ENCODE measurements around the gene GEMIN4.
"Not testable (repeated sequence)": the region's sequence is repeated elsewhere in the genome, so short reads cannot be mapped to it uniquely, and the experiment has no call there.

Gene GEMIN4

DNA sequence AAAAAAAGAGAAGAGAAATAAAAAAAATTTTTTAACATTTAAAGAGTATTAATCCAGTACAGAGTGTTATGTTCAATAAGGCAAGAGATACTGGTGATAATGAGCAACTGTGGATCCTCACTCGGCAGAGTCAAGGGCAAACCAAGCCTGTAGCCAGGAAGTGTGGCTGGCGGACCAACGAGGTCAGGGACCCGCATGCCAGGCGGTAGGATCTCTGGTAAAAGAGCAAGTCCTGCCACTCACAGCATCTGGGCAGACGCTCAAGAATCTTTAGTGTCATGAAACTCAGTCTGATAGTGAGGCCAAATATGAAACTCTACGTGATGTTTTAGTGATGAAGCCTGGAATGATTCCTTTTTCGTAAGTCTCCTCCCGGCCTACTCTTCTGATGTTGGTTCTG, 8.3 kb upstream of the GEMIN4 start:
- POLR2A ChIA-PET, result no interaction called here
- Histone ChIP-seq H3K27ac (ENCODE audit: extremely low read depth, low read depth, low read length) (no peak overlapping the region), H3K36me3 (ENCODE audit: control insufficient read depth in 2 of 2, insufficient read depth in 1 of 2, low read length in 2 of 2) (peaks cover 68 to 86% of the 10 kb centered on the region in 2 experiments), H3K4me3 (ENCODE audit: low read depth, low read length) (no peak overlapping the region), H3K9me3 (ENCODE audit: control insufficient read depth, insufficient read depth, low read depth, low read length) (no peaks in the 10 kb centered on the region), H3K4me1 (ENCODE audit: control insufficient read depth, insufficient read depth, low read length) (no peaks in the 10 kb centered on the region)
- CTCF ChIA-PET, result interaction anchor here (0.8 kb wide), 1 partner anchor 236 kb away, joined by 3 read pairs; the partner anchor contains the start of gene TIMM22
- TF ChIP-seq ZNF660 (tag by site-specific recombination; IDR thresholded peaks at IDR 0.05) (no peak), ZNF341 (tag by site-specific recombination; IDR thresholded peaks at IDR 0.05; ENCODE audit: low read depth) (no peak), ZNF138 (tag by site-specific recombination; IDR thresholded peaks at IDR 0.05; ENCODE audit: borderline replicate concordance) (no peak), HOXA7 (CRISPR knock-in tag; IDR thresholded peaks at IDR 0.05; ENCODE audit: borderline replicate concordance) (no peak), ZNF146 (tag by site-specific recombination; IDR thresholded peaks at IDR 0.05) (no peak), ZNF184 (tag by site-specific recombination; IDR thresholded peaks at IDR 0.05) (no peak), EGR2 (tag by site-specific recombination; IDR thresholded peaks at IDR 0.05; ENCODE audit: low read depth) (no peak), KLF10 (tag by site-specific recombination; IDR thresholded peaks at IDR 0.05) (no peak), SP2 (tag by site-specific recombination; IDR thresholded peaks at IDR 0.05) (no peak), ZNF324 (tag by site-specific recombination; IDR thresholded peaks at IDR 0.05) (no peak), SCRT1 (tag by site-specific recombination; IDR thresholded peaks at IDR 0.05; ENCODE audit: borderline replicate concordance) (no peak), ZBTB1 (tag by site-specific recombination; IDR thresholded peaks at IDR 0.05) (no peak), KLF16 (tag by site-specific recombination; IDR thresholded peaks at IDR 0.05) (no peak), TCF7L2 (IDR thresholded peaks at IDR 0.05; ENCODE audit: borderline replicate concordance, low read depth, low read length) (no peak)
- TF ChIP-seq, protein P1, sequence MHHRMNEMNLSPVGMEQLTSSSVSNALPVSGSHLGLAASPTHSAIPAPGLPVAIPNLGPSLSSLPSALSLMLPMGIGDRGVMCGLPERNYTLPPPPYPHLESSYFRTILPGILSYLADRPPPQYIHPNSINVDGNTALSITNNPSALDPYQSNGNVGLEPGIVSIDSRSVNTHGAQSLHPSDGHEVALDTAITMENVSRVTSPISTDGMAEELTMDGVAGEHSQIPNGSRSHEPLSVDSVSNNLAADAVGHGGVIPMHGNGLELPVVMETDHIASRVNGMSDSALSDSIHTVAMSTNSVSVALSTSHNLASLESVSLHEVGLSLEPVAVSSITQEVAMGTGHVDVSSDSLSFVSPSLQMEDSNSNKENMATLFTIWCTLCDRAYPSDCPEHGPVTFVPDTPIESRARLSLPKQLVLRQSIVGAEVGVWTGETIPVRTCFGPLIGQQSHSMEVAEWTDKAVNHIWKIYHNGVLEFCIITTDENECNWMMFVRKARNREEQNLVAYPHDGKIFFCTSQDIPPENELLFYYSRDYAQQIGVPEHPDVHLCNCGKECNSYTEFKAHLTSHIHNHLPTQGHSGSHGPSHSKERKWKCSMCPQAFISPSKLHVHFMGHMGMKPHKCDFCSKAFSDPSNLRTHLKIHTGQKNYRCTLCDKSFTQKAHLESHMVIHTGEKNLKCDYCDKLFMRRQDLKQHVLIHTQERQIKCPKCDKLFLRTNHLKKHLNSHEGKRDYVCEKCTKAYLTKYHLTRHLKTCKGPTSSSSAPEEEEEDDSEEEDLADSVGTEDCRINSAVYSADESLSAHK (tag by site-specific recombination; IDR thresholded peaks at IDR 0.05), result no peak
- TF ChIP-seq, protein P2, sequence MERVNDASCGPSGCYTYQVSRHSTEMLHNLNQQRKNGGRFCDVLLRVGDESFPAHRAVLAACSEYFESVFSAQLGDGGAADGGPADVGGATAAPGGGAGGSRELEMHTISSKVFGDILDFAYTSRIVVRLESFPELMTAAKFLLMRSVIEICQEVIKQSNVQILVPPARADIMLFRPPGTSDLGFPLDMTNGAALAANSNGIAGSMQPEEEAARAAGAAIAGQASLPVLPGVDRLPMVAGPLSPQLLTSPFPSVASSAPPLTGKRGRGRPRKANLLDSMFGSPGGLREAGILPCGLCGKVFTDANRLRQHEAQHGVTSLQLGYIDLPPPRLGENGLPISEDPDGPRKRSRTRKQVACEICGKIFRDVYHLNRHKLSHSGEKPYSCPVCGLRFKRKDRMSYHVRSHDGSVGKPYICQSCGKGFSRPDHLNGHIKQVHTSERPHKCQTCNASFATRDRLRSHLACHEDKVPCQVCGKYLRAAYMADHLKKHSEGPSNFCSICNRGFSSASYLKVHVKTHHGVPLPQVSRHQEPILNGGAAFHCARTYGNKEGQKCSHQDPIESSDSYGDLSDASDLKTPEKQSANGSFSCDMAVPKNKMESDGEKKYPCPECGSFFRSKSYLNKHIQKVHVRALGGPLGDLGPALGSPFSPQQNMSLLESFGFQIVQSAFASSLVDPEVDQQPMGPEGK (tag by site-specific recombination; IDR thresholded peaks at IDR 0.05), result no peak
- TF ChIP-seq, protein P3, sequence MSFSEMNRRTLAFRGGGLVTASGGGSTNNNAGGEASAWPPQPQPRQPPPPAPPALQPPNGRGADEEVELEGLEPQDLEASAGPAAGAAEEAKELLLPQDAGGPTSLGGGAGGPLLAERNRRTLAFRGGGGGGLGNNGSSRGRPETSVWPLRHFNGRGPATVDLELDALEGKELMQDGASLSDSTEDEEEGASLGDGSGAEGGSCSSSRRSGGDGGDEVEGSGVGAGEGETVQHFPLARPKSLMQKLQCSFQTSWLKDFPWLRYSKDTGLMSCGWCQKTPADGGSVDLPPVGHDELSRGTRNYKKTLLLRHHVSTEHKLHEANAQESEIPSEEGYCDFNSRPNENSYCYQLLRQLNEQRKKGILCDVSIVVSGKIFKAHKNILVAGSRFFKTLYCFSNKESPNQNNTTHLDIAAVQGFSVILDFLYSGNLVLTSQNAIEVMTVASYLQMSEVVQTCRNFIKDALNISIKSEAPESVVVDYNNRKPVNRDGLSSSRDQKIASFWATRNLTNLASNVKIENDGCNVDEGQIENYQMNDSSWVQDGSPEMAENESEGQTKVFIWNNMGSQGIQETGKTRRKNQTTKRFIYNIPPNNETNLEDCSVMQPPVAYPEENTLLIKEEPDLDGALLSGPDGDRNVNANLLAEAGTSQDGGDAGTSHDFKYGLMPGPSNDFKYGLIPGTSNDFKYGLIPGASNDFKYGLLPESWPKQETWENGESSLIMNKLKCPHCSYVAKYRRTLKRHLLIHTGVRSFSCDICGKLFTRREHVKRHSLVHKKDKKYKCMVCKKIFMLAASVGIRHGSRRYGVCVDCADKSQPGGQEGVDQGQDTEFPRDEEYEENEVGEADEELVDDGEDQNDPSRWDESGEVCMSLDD (tag by site-specific recombination; IDR thresholded peaks at IDR 0.05), result no peak

DNA sequence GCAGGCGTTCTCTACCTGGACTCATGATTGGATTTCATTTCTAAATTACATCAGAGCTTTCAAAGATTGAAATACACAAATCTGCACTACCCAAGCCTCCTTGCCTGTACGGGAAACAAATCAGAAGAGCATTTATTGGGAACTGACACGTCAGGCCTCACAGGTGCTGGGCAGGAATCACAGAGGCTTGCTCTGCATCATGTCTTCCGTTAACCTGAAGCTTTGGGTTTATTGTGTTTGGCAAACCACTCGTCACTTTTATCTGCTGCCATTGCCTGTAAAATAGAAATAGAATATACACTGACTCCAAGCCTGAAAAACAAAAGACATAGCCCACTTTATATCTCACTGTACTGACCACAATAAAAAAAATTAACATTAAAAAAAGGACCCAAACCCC, 7.9 kb upstream of the GEMIN4 start:
- H3K4me1 ChIP-seq (ENCODE audit: control insufficient read depth, insufficient read depth, low read length), result no peaks in the 10 kb centered on the region
- TF ChIP-seq ZNF423 (tag by site-specific recombination; IDR thresholded peaks at IDR 0.05), result no peak
- no peak for TF ChIP-seq ZNF223 (tag by site-specific recombination; IDR thresholded peaks at IDR 0.05)
- no peak for TF ChIP-seq ZNF510 (tag by site-specific recombination; IDR thresholded peaks at IDR 0.05; ENCODE audit: insufficient replicate concordance)
- no peak for TF ChIP-seq ZNF138 (tag by site-specific recombination; IDR thresholded peaks at IDR 0.05; ENCODE audit: borderline replicate concordance)
- no peak for TF ChIP-seq ZSCAN30 (tag by site-specific recombination; IDR thresholded peaks at IDR 0.05)
- no peak for TF ChIP-seq ZNF341 (tag by site-specific recombination; IDR thresholded peaks at IDR 0.05; ENCODE audit: low read depth)
- TF ChIP-seq ZNF140 (tag by site-specific recombination; IDR thresholded peaks at IDR 0.05), result no peak
- TF ChIP-seq HOXD13 (CRISPR knock-in tag; IDR thresholded peaks at IDR 0.05; ENCODE audit: borderline replicate concordance), result no peak
- H3K27ac ChIP-seq (ENCODE audit: extremely low read depth, low read depth, low read length), result no peak overlapping the region
- ChIA-PET CTCF (no interaction called here), POLR2A (no interaction called here)
- H3K4me3 ChIP-seq (ENCODE audit: low read depth, low read length), result no peak overlapping the region
- H3K36me3 ChIP-seq (ENCODE audit: control insufficient read depth in 2 of 2, insufficient read depth in 1 of 2, low read length in 2 of 2), result peaks cover 64 to 82% of the 10 kb centered on the region in 2 experiments
- no peaks in the 10 kb centered on the region for H3K9me3 ChIP-seq (ENCODE audit: control insufficient read depth, insufficient read depth, low read depth, low read length)

DNA sequence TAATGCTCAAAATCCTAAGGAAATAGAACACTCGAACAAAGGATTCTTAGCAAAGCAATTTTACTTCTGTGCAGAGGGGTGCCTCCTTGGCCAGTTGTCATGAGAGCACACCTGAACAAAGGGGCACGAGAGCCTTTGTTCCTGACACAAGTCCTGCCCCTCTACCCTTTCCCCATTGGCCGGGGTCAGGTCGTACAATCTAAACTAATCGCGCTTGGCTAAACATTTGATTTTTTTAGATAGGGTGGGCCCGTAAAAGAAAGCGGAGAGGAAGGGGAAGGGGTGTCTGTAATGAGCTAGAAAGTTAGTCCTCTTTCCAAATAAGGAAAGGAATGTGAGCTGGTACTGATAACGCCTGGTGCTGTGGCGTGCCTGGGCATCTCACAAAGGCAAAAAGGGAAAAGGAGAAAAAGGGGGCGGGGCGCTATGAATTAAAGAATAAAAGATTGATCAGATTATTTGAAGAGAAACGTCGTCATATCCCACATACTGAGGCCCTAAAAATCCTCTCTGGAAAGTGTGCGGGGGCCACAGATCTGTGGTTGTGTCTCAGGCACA, 4.0 kb upstream of the GEMIN4 start:
- H3K4me3 ChIP-seq (ENCODE audit: low read depth, low read length); H3K27ac ChIP-seq (ENCODE audit: extremely low read depth, low read depth, low read length); H3K4me1 ChIP-seq (ENCODE audit: control insufficient read depth, insufficient read depth, low read length); H3K9me3 ChIP-seq (ENCODE audit: control insufficient read depth, insufficient read depth, low read depth, low read length): not testable (repeated sequence)
- CTCF ChIA-PET, result interaction anchor here (0.6 to 1.5 kb wide), 5 partner anchors 8 to 244 kb away, joined by 3 to 5 read pairs (median 4); partner anchors contain the start of genes GLOD4, MRM3 and TIMM22
- H3K36me3 ChIP-seq (ENCODE audit: control insufficient read depth in 2 of 2, insufficient read depth in 1 of 2, low read length in 2 of 2), result peaks cover 36 to 49% of the 10 kb centered on the region in 2 experiments
- POLR2A ChIA-PET, result interaction anchor here (1.3 kb wide), 1 partner anchor 10 kb away, joined by 3 read pairs; no protein-coding TSS in a partner anchor
